Sigmoid colon (tissue), 7 donors: ENCODE measurements around the gene IL23A. TPM values are rescaled to one million over a fixed set of nuclear protein-coding genes. Genes with fewer than 3 reads are reported as not detected.

ENCODE experiments used
- DNase-seq: peaks from one replicate; pipeline ENCODE4 v3.0.0-alpha.2; 2019
- H3K27ac ChIP-seq, 4 donors: fragments of 200-600 bp; sonication (generic); one replicate each; pipeline ENCODE4 v1.5.1; 2016 to 2019; ENCODE audit warnings: mild to moderate bottlenecking in 1 of 4
- H3K27me3 ChIP-seq, 3 donors: fragments of 200-600 bp; sonication (generic); one replicate each; pipeline ENCODE4 v1.5.1; 2019; ENCODE audit warnings: mild to moderate bottlenecking in 1 of 3
- H3K36me3 ChIP-seq, 4 donors: fragments of 200-600 bp; sonication (generic); one replicate each; pipeline ENCODE4 v1.5.1; 2016 to 2019
- H3K4me1 ChIP-seq, 4 donors: fragments of 200-600 bp; sonication (generic); one replicate each; pipeline ENCODE4 v1.5.1; 2017 to 2019
- H3K4me3 ChIP-seq, 4 donors: fragments of 200-600 bp; sonication (generic); one replicate each; pipeline ENCODE4 v1.5.1; 2017 to 2019; ENCODE audit warnings: mild to moderate bottlenecking in 2 of 4, moderate library complexity in 1 of 4
- H3K9me3 ChIP-seq, 4 donors: fragments of 200-600 bp in 3 of 4; sonication (generic) in 3 of 4; one replicate each; pipeline versions ENCODE4 v1.5.1 to v1.6.1; 2013 to 2019
- CTCF ChIP-seq, 4 experiments: fragments of 450-650 bp in 3 of 4; fragments of 200-600 bp in 1 of 4; IDR thresholded peaks; one replicate each; pipeline ENCODE4 v1.5.1; 2016 to 2019; ENCODE audit warnings: antibody characterized with exemption in 4 of 4, mild to moderate bottlenecking in 3 of 4, moderate library complexity in 2 of 4
- EP300 ChIP-seq, 4 donors: sonication (generic); formaldehyde crosslinking; IDR thresholded peaks; one replicate each; pipeline ENCODE4 v1.6.1; 2017; ENCODE audit warnings: antibody characterized with exemption in 4 of 4
- POLR2A ChIP-seq, 2 donors: fragments of 450-650 bp; IDR thresholded peaks; one replicate each; pipeline ENCODE4 v1.6.1; 2016; ENCODE audit warnings: antibody characterized with exemption in 2 of 2, mild to moderate bottlenecking in 2 of 2, moderate library complexity in 2 of 2
- POLR2AphosphoS5 ChIP-seq, 4 donors: sonication (generic); formaldehyde crosslinking; IDR thresholded peaks; one replicate each; pipeline ENCODE4 v1.6.1; 2017; ENCODE audit warnings: antibody characterized with exemption in 4 of 4
- WGBS, 2 donors: extraction: QIAGEN DNeasy Blood & Tissue Kit; methylation state at CpG; one replicate each; pipeline ENCODE4 v1.1.7; 2013; 5-methylcytosine and 5-hydroxymethylcytosine counted together
- intact Hi-C: fragments of 100-400 bp; cut with DNase I; formaldehyde crosslinking; loops from one replicate; pipeline ENCODE4 v1.15.1; 2023
- polyA plus RNA-seq, 3 donors: library from polyadenylated mRNA; stranded (reverse); fragments of 200-250 nt; gene quantifications; one replicate each; pipeline ENCODE4 v1.2.3, GENCODE V29; 2013
- total RNA-seq, 4 donors: library from RNA; depleted of rRNA; stranded (reverse); fragments of >200 nt; gene quantifications; one replicate each; pipeline ENCODE4 v1.1.0, GENCODE V29; 2016
- donor health status: healthy with polysubstance abuse.
- donor health status: Bipolar disorder and iron deficiency.
- donor health status: healthy.

Gene IL23A
- total and polyA plus RNA-seq, 7 donors: 3.6 TPM; not detected in 6

GRCh38 chr12:56298828-56299227 lies 39.9 kb upstream of the IL23A start:
- no peaks in the 10 kb centered on the region for H3K27me3 ChIP-seq
- WGBS, 2 donors: 52 to 70% methylated on average over 5 of the region's 5 CpGs
- intact Hi-C loops: no loop called here
- no peaks in the 10 kb centered on the region for H3K9me3 ChIP-seq
- H3K27ac ChIP-seq: peak overlapping the region; percentile 91 to 98 (median 95)
- peaks cover 0 to 75% (median 46%) of the 10 kb centered on the region in 4 donors for H3K4me1 ChIP-seq
- DNase-seq: no peak
- peaks cover 0 to 4% (median 1%) of the 10 kb centered on the region in 4 donors for H3K36me3 ChIP-seq
- H3K4me3 ChIP-seq: peak overlapping the region in 3 of 4 donors; percentile 67 to 95 (median 88)
- TF ChIP-seq EP300 (IDR thresholded peaks at IDR 0.05) (no peak), POLR2AphosphoS5 (IDR thresholded peaks at IDR 0.05) (no peak), POLR2A (IDR thresholded peaks at IDR 0.05) (no peak), CTCF (IDR thresholded peaks at IDR 0.05) (no peak)

GRCh38 chr12:56299308-56299852 lies 39.3 kb upstream of the IL23A start:
- intact Hi-C loops: no loop called here
- H3K36me3 ChIP-seq: peaks cover 0 to 8% (median 2%) of the 10 kb centered on the region in 4 donors
- H3K9me3 ChIP-seq: no peaks in the 10 kb centered on the region
- H3K4me1 ChIP-seq: peaks cover 0 to 74% (median 46%) of the 10 kb centered on the region in 4 donors
- no peak for DNase-seq
- WGBS, 2 donors: 0 to 2% methylated on average over 10 of the region's 10 CpGs
- peak overlapping the region; percentile 67 to 95 (median 91) for H3K4me3 ChIP-seq
- TF ChIP-seq EP300 (IDR thresholded peaks at IDR 0.05): no peak
- no peaks in the 10 kb centered on the region for H3K27me3 ChIP-seq
- H3K27ac ChIP-seq: peak overlapping the region; percentile 91 to 98 (median 95)

GRCh38 chr12:56299853-56300643 lies 38.6 kb upstream of the IL23A start, which contains the start of gene CS:
Gene CS (minus strand): TSS chr12:56300330. CDS start chr12:56300201, 129 bp downstream.
- peak; percentile 100 for DNase-seq
- Histone ChIP-seq H3K4me3 (peak within 1 kb of the TSS; percentile 67 to 95 (median 91)), H3K27me3 (no peaks in the 10 kb centered on the region), H3K27ac (peak within 1 kb of the TSS; percentile 91 to 98 (median 95)), H3K36me3 (peaks cover 0 to 15% (median 2%) of the 10 kb centered on the region in 4 donors), H3K4me1 (peaks cover 0 to 68% (median 46%) of the 10 kb centered on the region in 4 donors), H3K9me3 (no peaks in the 10 kb centered on the region)
- TF ChIP-seq POLR2AphosphoS5 (IDR thresholded peaks at IDR 0.05): peak; percentile 73 to 90 (median 87)
- no peak for TF ChIP-seq EP300 (IDR thresholded peaks at IDR 0.05)
- TF ChIP-seq CTCF (IDR thresholded peaks at IDR 0.05): no peak
- TF ChIP-seq POLR2A (IDR thresholded peaks at IDR 0.05): peak; percentile 49 to 82
- intact Hi-C loops: loop anchor here (2.0 kb wide), 2 partner anchors 33 to 41 kb away; partner anchors contain the start of genes ANKRD52 and COQ10A
- 0 to 1% methylated on average over 63 of the region's 63 CpGs for WGBS, 2 donors

DNA sequence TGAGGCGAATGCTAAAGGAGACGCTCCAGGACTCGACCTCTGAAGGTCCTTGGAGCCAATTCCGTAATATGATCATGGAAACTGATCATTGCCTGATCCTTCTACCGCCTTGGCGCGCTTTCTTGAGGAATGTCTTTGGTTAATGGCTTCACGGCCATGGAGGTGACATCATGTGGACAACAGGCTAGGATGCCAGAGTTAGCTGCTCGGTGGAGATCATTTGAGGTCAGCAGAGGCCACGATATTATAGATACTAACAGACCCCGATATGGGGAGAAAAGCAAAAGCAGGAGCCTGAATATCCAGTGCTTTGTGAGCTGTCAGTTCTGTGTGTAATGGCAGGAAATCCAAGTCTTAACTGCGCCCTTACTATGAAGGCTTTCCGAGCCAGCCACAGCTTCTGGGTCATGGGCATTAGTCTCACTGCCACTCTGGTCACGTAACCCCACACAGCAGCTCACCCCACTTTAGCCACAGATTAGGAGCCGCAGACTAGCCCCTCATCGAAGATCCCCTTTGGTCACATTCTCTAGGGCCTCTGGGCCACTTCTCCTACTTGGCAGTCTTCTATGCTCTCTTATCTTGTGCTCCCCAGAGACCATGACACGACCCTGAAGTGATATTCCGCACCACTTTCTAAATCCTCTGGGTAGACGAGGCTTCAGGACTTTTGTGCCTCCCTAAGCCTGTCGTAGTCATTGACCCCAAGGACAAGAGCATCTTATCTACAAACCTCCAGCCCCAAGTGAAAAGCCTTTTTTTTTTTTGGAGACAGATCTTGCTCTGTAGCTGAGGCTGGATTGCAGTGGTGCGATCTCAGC lies 37.8 kb upstream of the IL23A start:
- H3K27me3 ChIP-seq: no peaks in the 10 kb centered on the region
- H3K4me3 ChIP-seq: peak overlapping the region; percentile 31 to 95 (median 78)
- WGBS, 2 donors: 53 to 55% methylated on average over 21 of the region's 21 CpGs
- no peak for TF ChIP-seq CTCF (IDR thresholded peaks at IDR 0.05)
- no peak for TF ChIP-seq EP300 (IDR thresholded peaks at IDR 0.05)
- no peak for TF ChIP-seq POLR2AphosphoS5 (IDR thresholded peaks at IDR 0.05)
- no peak for TF ChIP-seq POLR2A (IDR thresholded peaks at IDR 0.05)
- peaks cover 0 to 62% (median 45%) of the 10 kb centered on the region in 4 donors for H3K4me1 ChIP-seq
- DNase-seq: no peak
- no peaks in the 10 kb centered on the region for H3K9me3 ChIP-seq
- peak overlapping the region; percentile 91 to 98 (median 95) for H3K27ac ChIP-seq
- intact Hi-C loops: loop anchor here (2.0 kb wide), 2 partner anchors 34 to 42 kb away; partner anchors contain the start of genes ANKRD52 and COQ10A
- peaks cover 0 to 20% (median 2%) of the 10 kb centered on the region in 4 donors for H3K36me3 ChIP-seq
